ENCODE data around the gene CFAP100.

DNA sequence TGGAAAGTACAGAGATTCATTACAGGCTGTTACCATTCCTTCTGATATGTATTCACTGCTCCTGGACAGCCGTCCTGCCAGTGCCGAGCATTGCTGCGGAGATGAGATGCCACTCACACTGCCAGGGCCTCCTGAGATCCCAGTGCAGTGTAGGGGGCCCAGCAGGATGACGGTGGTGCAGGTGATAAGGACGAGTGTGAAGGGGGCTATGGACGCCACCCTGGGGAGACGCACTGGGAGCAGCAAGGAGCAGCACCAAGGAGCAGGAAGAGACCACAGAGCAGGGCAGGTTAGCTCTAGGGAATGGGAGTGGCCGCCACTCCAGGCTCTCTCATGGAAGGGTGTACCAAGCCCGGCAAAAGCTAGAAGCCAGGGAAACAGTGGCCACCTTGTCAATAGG lies 33.5 kb upstream of the CFAP100 start:
- TF ChIP-seq, protein P1, sequence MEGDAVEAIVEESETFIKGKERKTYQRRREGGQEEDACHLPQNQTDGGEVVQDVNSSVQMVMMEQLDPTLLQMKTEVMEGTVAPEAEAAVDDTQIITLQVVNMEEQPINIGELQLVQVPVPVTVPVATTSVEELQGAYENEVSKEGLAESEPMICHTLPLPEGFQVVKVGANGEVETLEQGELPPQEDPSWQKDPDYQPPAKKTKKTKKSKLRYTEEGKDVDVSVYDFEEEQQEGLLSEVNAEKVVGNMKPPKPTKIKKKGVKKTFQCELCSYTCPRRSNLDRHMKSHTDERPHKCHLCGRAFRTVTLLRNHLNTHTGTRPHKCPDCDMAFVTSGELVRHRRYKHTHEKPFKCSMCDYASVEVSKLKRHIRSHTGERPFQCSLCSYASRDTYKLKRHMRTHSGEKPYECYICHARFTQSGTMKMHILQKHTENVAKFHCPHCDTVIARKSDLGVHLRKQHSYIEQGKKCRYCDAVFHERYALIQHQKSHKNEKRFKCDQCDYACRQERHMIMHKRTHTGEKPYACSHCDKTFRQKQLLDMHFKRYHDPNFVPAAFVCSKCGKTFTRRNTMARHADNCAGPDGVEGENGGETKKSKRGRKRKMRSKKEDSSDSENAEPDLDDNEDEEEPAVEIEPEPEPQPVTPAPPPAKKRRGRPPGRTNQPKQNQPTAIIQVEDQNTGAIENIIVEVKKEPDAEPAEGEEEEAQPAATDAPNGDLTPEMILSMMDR (IDR thresholded peaks at IDR 0.05; ENCODE audit: low read length) = no peak
- TF ChIP-seq EZH2phosphoT487 (IDR thresholded peaks at IDR 0.05; ENCODE audit: low read length) = no peak

Measured in MM.1S (cell line).